Smooth muscle cell of bladder (primary cell): Measurements from ENCODE around the gene SOX9. TPM values are rescaled to one million over a fixed set of nuclear protein-coding genes. Genes with fewer than 3 reads are reported as not detected.

Source experiments
- total RNA-seq: library from RNA; depleted of rRNA; stranded (reverse); fragments of >200 nt; gene quantifications from 2 replicates; pipeline ENCODE4 v1.2.3, GENCODE V29; 2014

SOX9 gene
- 0.65 and 1.00 TPM in 2 replicates for total RNA-seq

GRCh38 chr17:72120642-72121163 is at the start of gene SOX9:
TSS of gene SOX9 (plus strand) at chr17:72121020. CDS start at chr17:72121392, 372 bp downstream.

